CD4-positive, alpha-beta T cell (primary cell): ENCODE data around the gene DENND1A. TPM values are rescaled to one million over a fixed set of nuclear protein-coding genes. Genes with fewer than 3 reads are reported as not detected.

Experiments used
- ATAC-seq: fragments of 200-7000 bp; cut with Tn5 transposase; one replicate; pipeline ENCODE4 v1.10.0; 2022; ENCODE audit warnings: mild to moderate bottlenecking; ENCODE audit not compliant: poor library complexity
- CTCF ChIA-PET: fragments of 350-600 bp; sonication (Branson Sonifier 250); formaldehyde crosslinking; loops from one replicate; lab custom pipeline; 2021; ENCODE audit warnings: antibody characterized with exemption, inconsistent platforms; lab: Charles Lee
- POLR2A ChIA-PET: fragments of 350-600 bp; sonication (Branson Sonifier 250); formaldehyde crosslinking; loops from one replicate; lab custom pipeline; 2021; ENCODE audit warnings: antibody characterized with exemption, inconsistent platforms; lab: Charles Lee
- DNase-seq, 14 experiments: peaks; one replicate each; pipeline ENCODE4 v3.0.0-alpha.2; 2013 to 2020; ENCODE audit warnings: mixed read lengths in 2 of 14
- H3K27ac ChIP-seq, 2 donors: one replicate each; pipeline versions ENCODE4 v1.5.1 to v1.7.0; 2013; ENCODE audit warnings: low read length in 2 of 2, low read depth in 1 of 2, mild to moderate bottlenecking in 1 of 2
- H3K27me3 ChIP-seq, 2 experiments: 1 replicate in 1 of 2; 2 replicates in 1 of 2; pipeline versions ENCODE4 v1.6.1 to v1.7.0; 2013; ENCODE audit warnings: low read length in 2 of 2, control low read depth in 1 of 2, mild to moderate bottlenecking in 1 of 2, moderate library complexity in 1 of 2; ENCODE audit not compliant: insufficient read depth in 2 of 2, control insufficient read depth in 1 of 2
- H3K36me3 ChIP-seq: one replicate; pipeline ENCODE4 v1.6.1; 2013; ENCODE audit warnings: low read length, control low read depth; ENCODE audit not compliant: insufficient read depth
- H3K4me1 ChIP-seq: one replicate; pipeline ENCODE4 v1.6.1; 2013; ENCODE audit warnings: low read length, control low read depth; ENCODE audit not compliant: insufficient read depth
- H3K4me3 ChIP-seq: one replicate; pipeline ENCODE4 v1.5.1; 2013; ENCODE audit warnings: mild to moderate bottlenecking, low read length, moderate library complexity
- H3K9me3 ChIP-seq, 2 experiments: 1 replicate in 1 of 2; 2 replicates in 1 of 2; pipeline versions ENCODE4 v1.6.1 to v1.7.0; 2013; ENCODE audit warnings: low read length in 2 of 2, mild to moderate bottlenecking in 2 of 2, control low read depth in 1 of 2, moderate library complexity in 1 of 2; ENCODE audit not compliant: control insufficient read depth in 1 of 2, insufficient read depth in 1 of 2
- H3K27ac Mint-ChIP-seq: one replicate; pipeline ENCODE4 v1.8.0; 2020; ENCODE audit warnings: mixed read lengths
- H3K27me3 Mint-ChIP-seq: one replicate; pipeline ENCODE4 v1.8.0; 2021; ENCODE audit warnings: mixed read lengths
- H3K36me3 Mint-ChIP-seq: one replicate; pipeline ENCODE4 v1.8.0; 2021; ENCODE audit warnings: low read depth, mixed read lengths
- H3K4me1 Mint-ChIP-seq: one replicate; pipeline ENCODE4 v1.8.0; 2021; ENCODE audit warnings: low read depth, mixed read lengths
- H3K4me3 Mint-ChIP-seq: one replicate; pipeline ENCODE4 v1.8.0; 2020; ENCODE audit warnings: mild to moderate bottlenecking, mixed read lengths
- H3K9me3 Mint-ChIP-seq: one replicate; pipeline ENCODE4 v1.8.0; 2020; ENCODE audit warnings: mixed read lengths
- CTCF ChIP-seq: fragments of 200-600 bp; IDR thresholded peaks from one replicate; pipeline ENCODE4 v1.8.0; 2022; ENCODE audit warnings: antibody characterized with exemption, mild to moderate bottlenecking
- intact Hi-C, 2 experiments: fragments of 100-400 bp; cut with DNase I in 1 of 2; cut with micrococcal nuclease in 1 of 2; formaldehyde crosslinking; loops; one replicate each; pipeline versions ENCODE4 v1.15.1 to v1.9.0; 2023 to 2025; cut with DNase I, micrococcal nuclease
- total RNA-seq, 174 experiments: library from RNA in 2 of 174; stranded (reverse) in 2 of 174; gene quantifications; one replicate each; pipeline ENCODE4 v1.2.3 and lab custom pipeline; 2021 to 2026

Gene DENND1A
- total RNA-seq, 2 experiments from 2014 or later: 20.0 to 20.6 TPM

DNA sequence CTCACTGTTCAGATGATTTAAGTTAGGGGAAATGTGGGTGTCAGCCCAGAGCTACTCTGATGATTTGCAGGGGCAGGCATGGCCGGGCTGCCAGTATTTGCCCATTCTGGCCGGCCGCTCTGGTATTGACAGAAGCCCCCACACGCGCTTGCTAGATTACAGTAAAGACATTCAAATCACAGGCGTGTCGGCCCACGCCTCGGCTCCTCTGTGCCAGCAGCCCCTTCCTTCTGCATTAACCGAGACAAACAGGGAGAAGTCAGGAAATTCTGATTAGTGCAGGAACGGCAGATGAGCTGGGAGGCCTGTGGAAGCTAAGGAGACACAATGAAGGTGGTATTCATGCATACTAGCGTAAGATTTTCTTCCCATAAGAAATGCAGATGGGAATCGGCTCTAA lies 460.6 kb downstream of the DENND1A start:
- intact Hi-C loops: no loop called here
- ChIA-PET CTCF (no interaction called here), POLR2A (no interaction called here)
- TF ChIP-seq CTCF: no peak
- ATAC-seq: no peak
- no peaks in the 10 kb centered on the region for H3K36me3 Mint-ChIP-seq
- H3K4me3 Mint-ChIP-seq: no peak overlapping the region
- H3K4me1 Mint-ChIP-seq: no peaks in the 10 kb centered on the region
- no peak overlapping the region for H3K27ac Mint-ChIP-seq
- Histone ChIP-seq H3K9me3 (no peaks in the 10 kb centered on the region), H3K27me3 (no peaks in the 10 kb centered on the region), H3K27ac (no peak overlapping the region), H3K4me1 (no peaks in the 10 kb centered on the region), H3K4me3 (no peak overlapping the region), H3K36me3 (no peaks in the 10 kb centered on the region)
- no peaks in the 10 kb centered on the region for H3K27me3 Mint-ChIP-seq
- no peak for DNase-seq
- no peaks in the 10 kb centered on the region for H3K9me3 Mint-ChIP-seq

DNA sequence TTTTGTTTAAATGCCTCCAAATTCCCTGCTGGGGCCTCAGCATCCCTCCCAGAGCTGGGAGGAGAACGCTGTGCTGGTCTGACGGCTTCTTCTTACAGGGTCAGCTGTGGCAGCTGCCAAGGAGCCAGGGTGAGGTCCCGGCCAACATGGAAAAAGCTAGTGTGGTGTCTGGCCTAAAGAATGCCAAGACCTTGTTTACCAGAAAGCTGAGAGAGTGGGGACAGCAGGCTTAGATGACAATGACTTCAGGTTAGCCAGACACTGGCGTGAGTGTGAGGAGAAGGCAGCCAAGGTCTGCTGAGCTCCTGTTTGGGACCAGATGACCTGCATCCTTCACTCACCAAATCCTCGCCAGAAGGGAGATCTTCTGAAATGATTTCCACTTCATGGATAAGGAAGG lies 461.4 kb downstream of the DENND1A start:
- no peak overlapping the region for H3K27ac Mint-ChIP-seq
- POLR2A ChIA-PET: no interaction called here
- H3K4me1 ChIP-seq: no peaks in the 10 kb centered on the region
- DNase-seq (no peak), ATAC-seq (no peak)
- CTCF ChIA-PET: no interaction called here
- no peaks in the 10 kb centered on the region for H3K36me3 ChIP-seq
- no peaks in the 10 kb centered on the region for H3K9me3 ChIP-seq
- H3K27ac ChIP-seq: no peak overlapping the region
- no peaks in the 10 kb centered on the region for H3K27me3 ChIP-seq
- H3K9me3 Mint-ChIP-seq: no peaks in the 10 kb centered on the region
- intact Hi-C loops: no loop called here
- no peak overlapping the region for H3K4me3 Mint-ChIP-seq
- no peak overlapping the region for H3K4me3 ChIP-seq
- H3K36me3 Mint-ChIP-seq: no peaks in the 10 kb centered on the region
- H3K4me1 Mint-ChIP-seq: no peaks in the 10 kb centered on the region
- no peak for TF ChIP-seq CTCF
- no peaks in the 10 kb centered on the region for H3K27me3 Mint-ChIP-seq

GRCh38 chr9:123465304-123465703 lies 464.6 kb downstream of the DENND1A start:
- ChIA-PET CTCF (no interaction called here), POLR2A (no interaction called here)
- intact Hi-C loops: no loop called here
- H3K4me1 ChIP-seq: no peaks in the 10 kb centered on the region
- H3K4me3 ChIP-seq: no peak overlapping the region
- Mint-ChIP-seq H3K27ac (no peak overlapping the region), H3K9me3 (no peaks in the 10 kb centered on the region), H3K4me3 (no peak overlapping the region), H3K27me3 (no peaks in the 10 kb centered on the region), H3K36me3 (no peaks in the 10 kb centered on the region), H3K4me1 (no peaks in the 10 kb centered on the region)
- no peaks in the 10 kb centered on the region for H3K27me3 ChIP-seq
- H3K9me3 ChIP-seq: no peaks in the 10 kb centered on the region
- ATAC-seq (no peak), DNase-seq (no peak)
- TF ChIP-seq CTCF: no peak
- no peaks in the 10 kb centered on the region for H3K36me3 ChIP-seq
- H3K27ac ChIP-seq: no peak overlapping the region
